WERI-Rb-1 (cell line): ENCODE results near the gene MMP1.

Experiments
- DNase-seq: peaks from one replicate; pipeline ENCODE4 v3.0.0-alpha.2; 2020
- H3K27ac ChIP-seq: fragments of 250-450 bp; sonication (Bioruptor Pico); 2 replicates; pipeline ENCODE4 v1.5.1; 2020; ENCODE audit warnings: mild to moderate bottlenecking, moderate library complexity
- H3K27me3 ChIP-seq: fragments of 250-450 bp; sonication (Bioruptor Pico); 2 replicates; pipeline ENCODE4 v1.5.1; 2021; ENCODE audit warnings: mild to moderate bottlenecking, low read depth, moderate library complexity; ENCODE audit not compliant: insufficient read depth, severe bottlenecking
- H3K36me3 ChIP-seq: fragments of 250-450 bp; sonication (Bioruptor Pico); 2 replicates; pipeline ENCODE4 v1.5.1; 2020; ENCODE audit warnings: mild to moderate bottlenecking, moderate library complexity
- H3K4me3 ChIP-seq: 2 replicates; pipeline ENCODE4 v1.5.1; 2011; ENCODE audit warnings: low read depth, mild to moderate bottlenecking, control low read depth, low read length
- H3K9me3 ChIP-seq: fragments of 250-450 bp; sonication (Bioruptor Pico); 2 replicates; pipeline ENCODE4 v1.5.1; 2021; ENCODE audit warnings: mild to moderate bottlenecking, moderate library complexity; ENCODE audit not compliant: severe bottlenecking
- TF ChIP-seq, protein P1 (sequence below): IDR thresholded peaks from 2 replicates; pipeline ENCODE4 v1.5.1; 2011; ENCODE audit warnings: low read depth, mild to moderate bottlenecking, control low read depth, inconsistent platforms, low read length

MMP1 gene

DNA sequence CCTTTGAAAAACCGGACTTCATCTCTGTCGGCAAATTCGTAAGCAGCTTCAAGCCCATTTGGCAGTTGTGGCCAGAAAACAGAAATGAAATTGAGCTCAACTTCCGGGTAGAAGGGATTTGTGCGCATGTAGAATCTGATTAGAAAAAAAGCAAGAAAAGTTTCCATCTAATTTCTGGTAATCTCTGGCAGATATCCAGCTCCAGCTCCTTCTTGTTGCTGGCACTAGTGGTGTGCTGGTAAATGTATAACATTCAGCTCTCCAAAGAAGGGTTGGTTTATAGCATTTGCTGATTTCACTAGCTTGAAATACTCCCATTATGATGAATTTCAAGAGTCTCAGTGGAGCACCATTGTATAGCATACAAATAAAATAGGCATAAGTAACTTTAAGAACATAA is 5.4 kb downstream of the MMP1 start:
- no peak overlapping the region for H3K4me3 ChIP-seq
- no peak for DNase-seq
- no peaks in the 10 kb centered on the region for H3K27me3 ChIP-seq
- H3K9me3 ChIP-seq = no peaks in the 10 kb centered on the region
- H3K36me3 ChIP-seq = no peaks in the 10 kb centered on the region
- no peak overlapping the region for H3K27ac ChIP-seq
- TF ChIP-seq, protein P1, sequence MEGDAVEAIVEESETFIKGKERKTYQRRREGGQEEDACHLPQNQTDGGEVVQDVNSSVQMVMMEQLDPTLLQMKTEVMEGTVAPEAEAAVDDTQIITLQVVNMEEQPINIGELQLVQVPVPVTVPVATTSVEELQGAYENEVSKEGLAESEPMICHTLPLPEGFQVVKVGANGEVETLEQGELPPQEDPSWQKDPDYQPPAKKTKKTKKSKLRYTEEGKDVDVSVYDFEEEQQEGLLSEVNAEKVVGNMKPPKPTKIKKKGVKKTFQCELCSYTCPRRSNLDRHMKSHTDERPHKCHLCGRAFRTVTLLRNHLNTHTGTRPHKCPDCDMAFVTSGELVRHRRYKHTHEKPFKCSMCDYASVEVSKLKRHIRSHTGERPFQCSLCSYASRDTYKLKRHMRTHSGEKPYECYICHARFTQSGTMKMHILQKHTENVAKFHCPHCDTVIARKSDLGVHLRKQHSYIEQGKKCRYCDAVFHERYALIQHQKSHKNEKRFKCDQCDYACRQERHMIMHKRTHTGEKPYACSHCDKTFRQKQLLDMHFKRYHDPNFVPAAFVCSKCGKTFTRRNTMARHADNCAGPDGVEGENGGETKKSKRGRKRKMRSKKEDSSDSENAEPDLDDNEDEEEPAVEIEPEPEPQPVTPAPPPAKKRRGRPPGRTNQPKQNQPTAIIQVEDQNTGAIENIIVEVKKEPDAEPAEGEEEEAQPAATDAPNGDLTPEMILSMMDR = no peak

- Histone ChIP-seq H3K36me3 (no peaks in the 10 kb centered on the region), H3K27me3 (no peaks in the 10 kb centered on the region), H3K27ac (no peak overlapping the region), H3K4me3 (no peak overlapping the region), H3K9me3 (no peaks in the 10 kb centered on the region)
- TF ChIP-seq, protein P1 = no peak
- no peak for DNase-seq
Measured at GRCh38 chr11:102791271-102792036, 6.5 kb downstream of the MMP1 start.

DNA sequence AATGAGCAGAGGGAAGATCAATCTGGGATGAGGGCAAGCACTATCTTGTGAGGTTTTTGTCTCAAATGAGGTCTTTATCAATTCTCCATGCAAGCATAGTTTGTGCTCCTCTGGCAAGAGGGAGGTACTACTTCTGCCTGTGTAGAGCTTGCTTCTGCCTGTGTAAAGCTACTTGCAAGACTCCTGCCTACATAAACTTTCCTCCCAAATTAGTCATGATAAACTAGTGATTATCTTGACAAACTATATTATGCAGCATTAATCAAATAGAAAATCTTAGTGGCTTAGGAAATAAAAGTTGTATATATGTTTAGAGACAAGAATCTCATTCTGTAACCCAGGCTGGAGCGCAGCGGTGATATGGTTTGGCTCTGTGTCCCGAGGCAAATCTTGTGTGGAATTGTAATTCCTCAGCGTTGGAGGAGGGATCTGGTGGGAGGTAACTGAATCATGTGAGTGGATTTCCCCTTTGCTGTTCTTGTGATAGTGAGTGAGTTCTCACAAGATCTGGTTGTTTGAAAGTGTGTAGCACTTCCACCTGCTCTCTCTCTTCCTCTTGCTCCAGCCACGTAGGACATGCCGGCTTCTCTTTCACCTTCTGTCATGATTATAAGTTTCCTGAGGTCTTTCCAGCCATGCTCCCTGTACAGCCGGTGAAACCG is 9.5 kb downstream of the MMP1 start:
- H3K36me3 ChIP-seq = no peaks in the 10 kb centered on the region
- TF ChIP-seq, protein P1 = no peak
- no peak overlapping the region for H3K27ac ChIP-seq
- no peak overlapping the region for H3K4me3 ChIP-seq
- no peak for DNase-seq
- no peaks in the 10 kb centered on the region for H3K27me3 ChIP-seq
- no peaks in the 10 kb centered on the region for H3K9me3 ChIP-seq

GRCh38 chr11:102784380-102784779 is 13.6 kb downstream of the MMP1 start:
- Histone ChIP-seq H3K9me3 (no peaks in the 10 kb centered on the region), H3K27ac (no peak overlapping the region), H3K4me3 (no peak overlapping the region), H3K27me3 (no peaks in the 10 kb centered on the region), H3K36me3 (no peaks in the 10 kb centered on the region)
- TF ChIP-seq, protein P1 = no peak
- no peak for DNase-seq

DNA sequence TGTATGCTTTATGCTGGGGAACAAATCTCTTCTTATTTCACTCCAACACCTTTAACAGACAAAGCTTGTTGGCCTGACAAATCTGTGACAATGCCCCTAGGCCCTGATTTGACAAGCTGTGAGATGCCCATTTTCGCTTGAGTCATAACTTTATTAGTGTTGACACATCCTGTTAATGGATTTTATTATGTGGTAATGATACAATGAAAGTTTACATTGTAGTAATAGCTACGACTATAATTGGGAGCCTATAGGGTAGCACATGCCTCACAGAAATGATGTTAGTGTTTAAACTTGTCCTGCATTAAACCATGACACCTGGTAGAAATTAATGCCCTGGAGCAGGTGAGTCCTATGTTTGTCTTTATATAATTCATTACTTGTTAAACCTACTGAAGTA is 14.2 kb downstream of the MMP1 start:
- H3K9me3 ChIP-seq = no peaks in the 10 kb centered on the region
- no peaks in the 10 kb centered on the region for H3K36me3 ChIP-seq
- H3K4me3 ChIP-seq = no peak overlapping the region
- H3K27me3 ChIP-seq = no peaks in the 10 kb centered on the region
- H3K27ac ChIP-seq = no peak overlapping the region
- no peak for DNase-seq
- TF ChIP-seq, protein P1 = no peak
